Chondrocyte (in vitro differentiated cells): Measurements from ENCODE around the gene TBC1D19. TPM values are rescaled to one million over a fixed set of nuclear protein-coding genes. Genes with fewer than 3 reads are reported as not detected.

ENCODE experiments used
- DNase-seq: peaks from one replicate; pipeline ENCODE4 v3.0.0; 2021; ENCODE audit warnings: mixed read lengths, low spot score
- H3K27ac Mint-ChIP-seq: one replicate; pipeline ENCODE4 v1.8.0; 2021; ENCODE audit warnings: mild to moderate bottlenecking, moderate library complexity, mixed read lengths; ENCODE audit not compliant: unreplicated experiment
- H3K27me3 Mint-ChIP-seq: 2 replicates; pipeline ENCODE4 v1.8.0; 2021; ENCODE audit warnings: low read depth, mixed read lengths
- H3K36me3 Mint-ChIP-seq: 2 replicates; pipeline ENCODE4 v1.8.0; 2021; ENCODE audit warnings: low read depth, mixed read lengths
- H3K4me1 Mint-ChIP-seq: 2 replicates; pipeline ENCODE4 v1.8.0; 2021; ENCODE audit warnings: low read depth, mild to moderate bottlenecking, mixed read lengths
- H3K4me3 Mint-ChIP-seq: one replicate; pipeline ENCODE4 v1.8.0; 2021; ENCODE audit warnings: mild to moderate bottlenecking, moderate library complexity, mixed read lengths; ENCODE audit not compliant: unreplicated experiment
- H3K9me3 Mint-ChIP-seq: 2 replicates; pipeline ENCODE4 v1.8.0; 2021; ENCODE audit warnings: low read depth, mixed read lengths
- total RNA-seq: library from RNA; stranded (reverse); gene quantifications from 3 replicates; pipeline ENCODE4 v1.2.1, GENCODE V29; 2021
- TF ChIP-seq, protein P1 (sequence below): fragments of 200-600 bp; sonication (generic); IDR thresholded peaks from 2 replicates; pipeline ENCODE4 v1.5.0; 2021; ENCODE audit warnings: antibody characterized with exemption, mild to moderate bottlenecking, moderate library complexity

The TBC1D19 gene
- total RNA-seq, 1 donor from 2014 or later = 12.4 TPM

DNA sequence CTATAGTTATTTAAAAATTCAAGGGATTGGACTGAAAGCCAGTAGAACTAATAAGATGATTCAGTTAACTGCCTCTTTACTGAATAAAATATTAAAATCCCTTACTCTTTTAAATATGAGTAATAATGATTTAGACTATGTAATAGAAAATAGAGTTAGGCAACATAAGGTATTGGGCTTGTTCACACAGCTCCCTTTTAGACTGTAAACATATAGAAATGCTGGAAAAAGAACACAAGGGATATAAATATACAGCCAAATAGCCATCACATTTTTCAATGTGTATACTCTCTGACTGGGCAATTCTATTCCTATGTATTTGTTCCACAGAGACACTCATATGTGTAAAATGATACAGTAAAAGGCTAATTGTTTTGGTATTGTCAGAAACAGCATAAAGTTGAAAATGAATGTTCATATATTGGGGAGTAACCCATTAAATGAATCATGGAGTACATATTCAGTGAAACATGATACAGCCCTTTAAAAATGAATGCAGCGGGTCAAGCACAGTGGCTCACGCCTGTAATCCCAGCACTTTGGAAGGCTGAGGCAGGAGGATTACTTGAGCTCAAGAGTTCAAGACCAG is 129.8 kb downstream of the TBC1D19 start:
- H3K36me3 Mint-ChIP-seq = peaks cover 22% of the 10 kb centered on the region

DNA sequence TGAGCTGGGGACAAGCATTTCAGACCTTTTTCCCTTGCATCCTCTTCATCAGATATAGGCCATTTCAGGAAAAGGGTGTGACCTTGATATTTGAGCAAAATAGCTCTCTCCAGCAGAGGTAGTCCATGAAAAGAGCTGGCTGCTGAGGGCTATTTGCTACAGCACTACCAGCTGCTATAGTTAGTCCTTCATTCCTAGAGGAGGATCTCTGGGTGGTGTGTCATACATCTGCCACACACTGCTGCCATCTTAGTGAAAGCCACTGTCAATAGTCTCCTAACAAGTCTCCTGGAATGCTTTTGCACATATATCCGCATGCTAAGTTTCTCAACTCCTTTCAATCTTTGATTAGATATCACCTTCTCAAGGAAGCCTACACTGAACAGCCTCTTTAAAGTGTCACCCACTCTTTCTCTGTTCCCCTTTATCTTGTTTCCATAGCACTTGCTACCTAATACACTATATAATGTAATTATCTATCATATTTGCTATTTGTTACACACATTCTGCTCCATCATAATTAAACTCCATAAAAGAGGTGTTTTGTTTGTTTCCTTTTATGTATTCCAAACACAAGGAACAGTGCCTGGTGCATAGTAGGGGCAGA is 131.9 kb downstream of the TBC1D19 start:
- no peak overlapping the region for H3K4me3 Mint-ChIP-seq
- no peaks in the 10 kb centered on the region for H3K27me3 Mint-ChIP-seq
- H3K9me3 Mint-ChIP-seq = no peaks in the 10 kb centered on the region
- TF ChIP-seq, protein P1, sequence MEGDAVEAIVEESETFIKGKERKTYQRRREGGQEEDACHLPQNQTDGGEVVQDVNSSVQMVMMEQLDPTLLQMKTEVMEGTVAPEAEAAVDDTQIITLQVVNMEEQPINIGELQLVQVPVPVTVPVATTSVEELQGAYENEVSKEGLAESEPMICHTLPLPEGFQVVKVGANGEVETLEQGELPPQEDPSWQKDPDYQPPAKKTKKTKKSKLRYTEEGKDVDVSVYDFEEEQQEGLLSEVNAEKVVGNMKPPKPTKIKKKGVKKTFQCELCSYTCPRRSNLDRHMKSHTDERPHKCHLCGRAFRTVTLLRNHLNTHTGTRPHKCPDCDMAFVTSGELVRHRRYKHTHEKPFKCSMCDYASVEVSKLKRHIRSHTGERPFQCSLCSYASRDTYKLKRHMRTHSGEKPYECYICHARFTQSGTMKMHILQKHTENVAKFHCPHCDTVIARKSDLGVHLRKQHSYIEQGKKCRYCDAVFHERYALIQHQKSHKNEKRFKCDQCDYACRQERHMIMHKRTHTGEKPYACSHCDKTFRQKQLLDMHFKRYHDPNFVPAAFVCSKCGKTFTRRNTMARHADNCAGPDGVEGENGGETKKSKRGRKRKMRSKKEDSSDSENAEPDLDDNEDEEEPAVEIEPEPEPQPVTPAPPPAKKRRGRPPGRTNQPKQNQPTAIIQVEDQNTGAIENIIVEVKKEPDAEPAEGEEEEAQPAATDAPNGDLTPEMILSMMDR = no peak
- no peak overlapping the region for H3K27ac Mint-ChIP-seq
- H3K4me1 Mint-ChIP-seq = peaks cover 7% of the 10 kb centered on the region
- DNase-seq = no peak
- H3K36me3 Mint-ChIP-seq = peaks cover 15% of the 10 kb centered on the region

More for the DNA sequence above, 129.8 kb downstream of the TBC1D19 start:
- peaks cover 7% of the 10 kb centered on the region for H3K4me1 Mint-ChIP-seq
- TF ChIP-seq, protein P1 = no peak
- no peak overlapping the region for H3K27ac Mint-ChIP-seq
- no peak for DNase-seq
- no peaks in the 10 kb centered on the region for H3K27me3 Mint-ChIP-seq
- peaks cover under 1% of the 10 kb centered on the region for H3K9me3 Mint-ChIP-seq
- no peak overlapping the region for H3K4me3 Mint-ChIP-seq

DNA sequence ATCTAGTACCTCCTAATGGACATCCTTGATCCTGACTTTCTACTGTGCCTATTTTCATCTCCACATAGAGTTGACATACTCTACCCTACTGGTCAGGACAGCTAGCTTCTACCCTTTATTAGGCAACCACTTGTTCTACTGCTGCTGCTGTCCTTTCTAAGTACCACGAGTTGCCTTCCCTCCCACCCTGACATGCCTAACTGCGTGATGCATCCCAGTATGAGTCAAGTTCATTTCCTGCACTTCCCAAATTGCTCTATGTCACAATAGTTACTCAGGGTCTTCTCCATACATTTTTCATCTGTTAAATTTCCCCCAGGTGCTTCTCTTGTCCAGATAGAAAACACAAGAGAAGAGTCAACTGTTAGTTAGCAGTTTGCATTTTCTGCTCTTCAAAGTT is 133.4 kb downstream of the TBC1D19 start:
- Mint-ChIP-seq H3K9me3 (no peaks in the 10 kb centered on the region), H3K36me3 (peaks cover 12% of the 10 kb centered on the region), H3K27ac (no peak overlapping the region), H3K27me3 (no peaks in the 10 kb centered on the region), H3K4me3 (no peak overlapping the region), H3K4me1 (peaks cover 7% of the 10 kb centered on the region)
- TF ChIP-seq, protein P1 = no peak
- no peak for DNase-seq

DNA sequence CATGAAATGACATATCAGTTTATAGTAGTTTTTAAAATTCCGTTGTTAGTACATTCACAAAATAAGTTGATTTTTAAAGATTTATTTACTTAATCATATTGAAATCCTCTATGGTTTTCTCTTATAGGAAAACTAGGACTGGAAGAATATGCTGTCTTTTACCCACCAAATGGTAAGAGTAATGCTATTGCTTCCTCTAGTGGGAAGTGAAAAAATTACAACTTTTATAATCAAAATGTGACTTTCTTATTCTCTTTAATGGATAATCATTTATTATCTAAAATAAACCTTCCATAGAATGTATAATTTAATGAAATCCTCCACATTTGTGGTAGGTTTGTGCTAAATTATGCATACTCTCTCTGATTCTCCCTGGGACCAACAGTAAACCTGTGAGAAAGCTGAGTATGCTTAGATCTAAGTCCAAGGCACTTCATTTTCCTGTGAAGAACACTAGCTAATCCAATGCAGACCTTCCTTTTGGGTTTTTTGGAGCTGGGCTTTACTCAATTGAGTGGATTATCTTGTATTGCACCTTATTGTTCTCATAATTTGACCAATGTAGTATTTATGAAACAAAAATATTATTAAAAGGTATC is 136.2 kb downstream of the TBC1D19 start:
- no peak overlapping the region for H3K4me3 Mint-ChIP-seq
- no peak overlapping the region for H3K27ac Mint-ChIP-seq
- TF ChIP-seq, protein P1 = peak; percentile 95
- H3K36me3 Mint-ChIP-seq = peaks cover 11% of the 10 kb centered on the region
- H3K4me1 Mint-ChIP-seq = peaks cover 10% of the 10 kb centered on the region
- H3K9me3 Mint-ChIP-seq = no peaks in the 10 kb centered on the region
- no peaks in the 10 kb centered on the region for H3K27me3 Mint-ChIP-seq
- no peak for DNase-seq

DNA sequence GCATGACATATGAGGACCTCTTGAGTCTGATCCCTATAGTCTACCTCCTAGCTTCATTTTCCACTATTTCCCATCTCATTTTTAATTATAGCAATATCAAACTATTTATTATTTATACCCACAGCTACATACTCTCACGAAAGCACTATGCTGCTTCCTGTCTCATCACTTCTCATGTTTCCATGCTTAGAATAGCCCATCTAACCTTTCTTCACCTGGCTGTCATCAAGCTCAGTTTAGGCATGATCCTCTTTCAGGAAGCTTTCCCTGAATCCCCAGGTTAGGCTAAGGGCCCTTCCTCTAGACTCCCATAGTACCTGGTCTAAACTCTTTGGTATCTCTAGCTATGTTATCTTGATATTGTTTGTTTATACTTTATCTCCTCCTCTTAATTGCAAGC is 137.8 kb downstream of the TBC1D19 start:
- Mint-ChIP-seq H3K4me1 (peaks cover 10% of the 10 kb centered on the region), H3K36me3 (peaks cover 13% of the 10 kb centered on the region), H3K27ac (no peak overlapping the region), H3K4me3 (no peak overlapping the region), H3K9me3 (no peaks in the 10 kb centered on the region), H3K27me3 (no peaks in the 10 kb centered on the region)
- no peak for DNase-seq
- TF ChIP-seq, protein P1 = no peak
